ENCODE data around the gene C20orf144.

C20orf144 gene

GRCh38 chr20:33626190-33626589 lies 35.9 kb upstream of the C20orf144 start:
- TF ChIP-seq FOXP2 (optimal IDR thresholded peaks at IDR 0.05; ENCODE audit: borderline replicate concordance, extremely low read depth, extremely low read length, insufficient read depth) (no peak), SIN3A (IDR thresholded peaks at IDR 0.05; ENCODE audit: borderline replicate concordance, insufficient read depth, low read length) (no peak), POLR2AphosphoS5 (IDR thresholded peaks at IDR 0.05; ENCODE audit: low read depth, low read length) (no peak), TAF1 (IDR thresholded peaks at IDR 0.05; ENCODE audit: borderline replicate concordance, insufficient read depth, low read length) (no peak)
- TF ChIP-seq, protein P1, sequence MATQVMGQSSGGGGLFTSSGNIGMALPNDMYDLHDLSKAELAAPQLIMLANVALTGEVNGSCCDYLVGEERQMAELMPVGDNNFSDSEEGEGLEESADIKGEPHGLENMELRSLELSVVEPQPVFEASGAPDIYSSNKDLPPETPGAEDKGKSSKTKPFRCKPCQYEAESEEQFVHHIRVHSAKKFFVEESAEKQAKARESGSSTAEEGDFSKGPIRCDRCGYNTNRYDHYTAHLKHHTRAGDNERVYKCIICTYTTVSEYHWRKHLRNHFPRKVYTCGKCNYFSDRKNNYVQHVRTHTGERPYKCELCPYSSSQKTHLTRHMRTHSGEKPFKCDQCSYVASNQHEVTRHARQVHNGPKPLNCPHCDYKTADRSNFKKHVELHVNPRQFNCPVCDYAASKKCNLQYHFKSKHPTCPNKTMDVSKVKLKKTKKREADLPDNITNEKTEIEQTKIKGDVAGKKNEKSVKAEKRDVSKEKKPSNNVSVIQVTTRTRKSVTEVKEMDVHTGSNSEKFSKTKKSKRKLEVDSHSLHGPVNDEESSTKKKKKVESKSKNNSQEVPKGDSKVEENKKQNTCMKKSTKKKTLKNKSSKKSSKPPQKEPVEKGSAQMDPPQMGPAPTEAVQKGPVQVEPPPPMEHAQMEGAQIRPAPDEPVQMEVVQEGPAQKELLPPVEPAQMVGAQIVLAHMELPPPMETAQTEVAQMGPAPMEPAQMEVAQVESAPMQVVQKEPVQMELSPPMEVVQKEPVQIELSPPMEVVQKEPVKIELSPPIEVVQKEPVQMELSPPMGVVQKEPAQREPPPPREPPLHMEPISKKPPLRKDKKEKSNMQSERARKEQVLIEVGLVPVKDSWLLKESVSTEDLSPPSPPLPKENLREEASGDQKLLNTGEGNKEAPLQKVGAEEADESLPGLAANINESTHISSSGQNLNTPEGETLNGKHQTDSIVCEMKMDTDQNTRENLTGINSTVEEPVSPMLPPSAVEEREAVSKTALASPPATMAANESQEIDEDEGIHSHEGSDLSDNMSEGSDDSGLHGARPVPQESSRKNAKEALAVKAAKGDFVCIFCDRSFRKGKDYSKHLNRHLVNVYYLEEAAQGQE (IDR thresholded peaks at IDR 0.05; ENCODE audit: insufficient read depth in 1 of 2, low read depth in 2 of 2, low read length in 2 of 2): no peak

DNA sequence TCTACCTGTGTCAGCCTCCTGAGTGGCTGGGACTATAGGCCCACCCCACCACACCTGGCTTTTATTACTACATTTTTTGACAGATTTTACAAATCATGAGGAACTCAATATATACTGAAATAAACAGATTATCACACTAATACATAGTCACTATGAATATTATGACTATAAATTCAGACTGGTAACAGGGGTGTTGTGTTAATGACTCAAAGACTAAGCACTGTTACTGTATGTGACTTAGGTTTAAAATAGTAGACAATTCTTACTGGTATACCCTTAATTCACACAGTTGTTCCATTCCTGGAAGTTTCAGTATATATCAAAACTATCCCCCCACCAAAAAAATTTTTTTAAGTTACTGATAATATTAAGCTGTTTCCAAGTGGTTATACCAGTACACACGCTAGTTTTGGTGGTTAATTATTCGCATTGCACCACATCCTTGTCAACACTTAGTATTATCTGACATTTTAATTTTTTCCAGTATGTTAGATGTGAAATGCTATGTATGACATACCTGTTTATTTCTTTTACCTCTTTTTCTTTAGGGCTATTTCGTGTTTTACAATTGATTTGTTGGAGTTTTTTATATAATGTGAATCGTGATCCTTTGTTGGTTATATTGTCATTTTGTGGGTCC lies 34.4 kb upstream of the C20orf144 start:
- TF ChIP-seq POLR2AphosphoS5 (IDR thresholded peaks at IDR 0.05; ENCODE audit: low read depth, low read length) (no peak), FOXP2 (optimal IDR thresholded peaks at IDR 0.05; ENCODE audit: borderline replicate concordance, extremely low read depth, extremely low read length, insufficient read depth) (no peak)

DNA sequence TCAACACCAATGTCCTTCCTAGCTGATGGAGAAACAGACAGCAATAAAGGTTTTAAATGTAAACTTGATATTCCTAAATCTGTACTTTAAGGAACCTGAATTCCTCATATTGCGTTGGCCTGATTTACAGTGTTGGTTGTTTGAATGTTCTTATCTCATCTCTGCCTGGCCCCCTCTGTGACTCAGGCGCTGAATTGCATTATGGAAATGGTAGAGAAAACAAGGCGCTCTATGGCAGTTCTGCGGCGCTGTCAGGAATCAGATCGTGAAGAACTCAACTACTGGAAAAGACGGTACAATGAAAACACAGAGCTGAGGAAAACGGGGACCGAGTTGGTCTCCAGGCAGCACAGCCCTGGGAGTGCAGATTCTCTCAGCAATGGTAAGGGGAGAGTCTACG lies 32.6 kb upstream of the C20orf144 start:
- TF ChIP-seq TAF1 (IDR thresholded peaks at IDR 0.05; ENCODE audit: borderline replicate concordance, insufficient read depth, low read length) (no peak), POLR2AphosphoS5 (IDR thresholded peaks at IDR 0.05; ENCODE audit: low read depth, low read length) (no peak), SIN3A (IDR thresholded peaks at IDR 0.05; ENCODE audit: borderline replicate concordance, insufficient read depth, low read length) (no peak), FOXP2 (optimal IDR thresholded peaks at IDR 0.05; ENCODE audit: borderline replicate concordance, extremely low read depth, extremely low read length, insufficient read depth) (no peak)
- TF ChIP-seq, protein P1 (IDR thresholded peaks at IDR 0.05; ENCODE audit: insufficient read depth in 1 of 2, low read depth in 2 of 2, low read length in 2 of 2): no peak

GRCh38 chr20:33629979-33630378 lies 32.1 kb upstream of the C20orf144 start:
- TF ChIP-seq TAF1 (IDR thresholded peaks at IDR 0.05; ENCODE audit: borderline replicate concordance, insufficient read depth, low read length): no peak
- no peak for TF ChIP-seq FOXP2 (optimal IDR thresholded peaks at IDR 0.05; ENCODE audit: borderline replicate concordance, extremely low read depth, extremely low read length, insufficient read depth)

- no peak for TF ChIP-seq FOXP2 (optimal IDR thresholded peaks at IDR 0.05; ENCODE audit: borderline replicate concordance, extremely low read depth, extremely low read length, insufficient read depth)
- no peak for TF ChIP-seq TAF1 (IDR thresholded peaks at IDR 0.05; ENCODE audit: borderline replicate concordance, insufficient read depth, low read length)
- TF ChIP-seq, protein P1 (IDR thresholded peaks at IDR 0.05; ENCODE audit: insufficient read depth in 1 of 2, low read depth in 2 of 2, low read length in 2 of 2): no peak
- no peak for TF ChIP-seq SIN3A (IDR thresholded peaks at IDR 0.05; ENCODE audit: borderline replicate concordance, insufficient read depth, low read length)
- no peak for TF ChIP-seq POLR2AphosphoS5 (IDR thresholded peaks at IDR 0.05; ENCODE audit: low read depth, low read length)
Observed at GRCh38 chr20:33630507-33630906, 31.6 kb upstream of the C20orf144 start.

- TF ChIP-seq, protein P1 (IDR thresholded peaks at IDR 0.05; ENCODE audit: insufficient read depth in 1 of 2, low read depth in 2 of 2, low read length in 2 of 2): no peak
- no peak for TF ChIP-seq TAF1 (IDR thresholded peaks at IDR 0.05; ENCODE audit: borderline replicate concordance, insufficient read depth, low read length)
- TF ChIP-seq POLR2AphosphoS5 (IDR thresholded peaks at IDR 0.05; ENCODE audit: low read depth, low read length): no peak
Observed at GRCh38 chr20:33635341-33635740, 26.8 kb upstream of the C20orf144 start.

All from PFSK-1 (cell line).